Neutrophil (primary cell): ENCODE results near the gene UBAC2.
"Not testable (repeated sequence)": the region's sequence is repeated elsewhere in the genome, so short reads cannot be mapped to it uniquely, and the experiment has no call there.

Experiments used
- H3K27ac ChIP-seq: fragments of 200-600 bp; sonication (generic); 2 replicates; pipeline ENCODE4 v1.5.1; 2016; ENCODE audit warnings: mild to moderate bottlenecking, moderate library complexity
- H3K27me3 ChIP-seq: fragments of 200-600 bp; sonication (generic); 2 replicates; pipeline ENCODE4 v1.6.0; 2016; ENCODE audit warnings: mild to moderate bottlenecking
- H3K36me3 ChIP-seq: fragments of 200-600 bp; sonication (generic); 2 replicates; pipeline ENCODE4 v1.5.1; 2017
- H3K4me1 ChIP-seq, 2 experiments: fragments of 200-600 bp in 1 of 2; sonication (generic) in 1 of 2; 1 replicate in 1 of 2; 2 replicates in 1 of 2; pipeline versions ENCODE4 v1.5.1 to v1.6.1; 2013 to 2016; ENCODE audit warnings: low read depth in 1 of 2, low read length in 1 of 2, mild to moderate bottlenecking in 1 of 2, moderate library complexity in 1 of 2; ENCODE audit not compliant: control insufficient read depth in 1 of 2, insufficient read depth in 1 of 2
- H3K4me3 ChIP-seq, 2 experiments: fragments of 200-600 bp in 1 of 2; sonication (generic) in 1 of 2; 1 replicate in 1 of 2; 2 replicates in 1 of 2; pipeline ENCODE4 v1.5.1; 2013 to 2016; ENCODE audit warnings: low read depth in 1 of 2, low read length in 1 of 2, mild to moderate bottlenecking in 1 of 2, moderate library complexity in 1 of 2
- H3K9me3 ChIP-seq: fragments of 200-600 bp; sonication (generic); 2 replicates; pipeline ENCODE4 v1.5.1; 2016
- CTCF ChIP-seq: fragments of 200-600 bp; sonication (generic); IDR thresholded peaks from 2 replicates; pipeline ENCODE4 v1.5.1; 2016; ENCODE audit warnings: antibody characterized with exemption

The UBAC2 gene

GRCh38 chr13:99390601-99391000 lies 189.9 kb downstream of the UBAC2 start:
- no peaks in the 10 kb centered on the region for H3K9me3 ChIP-seq

GRCh38 chr13:99391781-99392469 lies 191.3 kb downstream of the UBAC2 start:
- no peaks in the 10 kb centered on the region for H3K9me3 ChIP-seq
- no peaks in the 10 kb centered on the region for H3K27me3 ChIP-seq
- peaks cover 5% of the 10 kb centered on the region for H3K36me3 ChIP-seq
- no peak overlapping the region for H3K4me3 ChIP-seq
- no peak for TF ChIP-seq CTCF
- no peak overlapping the region for H3K27ac ChIP-seq
- H3K4me1 ChIP-seq = no peaks in the 10 kb centered on the region

More at GRCh38 chr13:99390601-99391000, 189.9 kb downstream of the UBAC2 start:
- Histone ChIP-seq H3K4me3 (no peak overlapping the region), H3K4me1 (no peaks in the 10 kb centered on the region), H3K27ac (no peak overlapping the region), H3K36me3 (peaks cover 16% of the 10 kb centered on the region), H3K27me3 (no peaks in the 10 kb centered on the region)
- TF ChIP-seq CTCF = no peak

- H3K27ac ChIP-seq = no peak overlapping the region
- H3K4me3 ChIP-seq = no peak overlapping the region
- H3K27me3 ChIP-seq = no peaks in the 10 kb centered on the region
- no peaks in the 10 kb centered on the region for H3K4me1 ChIP-seq
- no peak for TF ChIP-seq CTCF
- no peaks in the 10 kb centered on the region for H3K9me3 ChIP-seq
- H3K36me3 ChIP-seq = no peaks in the 10 kb centered on the region
Measured at GRCh38 chr13:99392470-99393135, 191.9 kb downstream of the UBAC2 start.

- not testable (repeated sequence) for H3K9me3 ChIP-seq, H3K4me1 ChIP-seq, H3K4me3 ChIP-seq, H3K27me3 ChIP-seq, H3K27ac ChIP-seq, H3K36me3 ChIP-seq
Measured at GRCh38 chr13:99393391-99393790, 192.7 kb downstream of the UBAC2 start.

- H3K4me1 ChIP-seq = no peaks in the 10 kb centered on the region
- no peak overlapping the region for H3K4me3 ChIP-seq
- no peaks in the 10 kb centered on the region for H3K9me3 ChIP-seq
- H3K36me3 ChIP-seq = no peaks in the 10 kb centered on the region
- H3K27ac ChIP-seq = no peak overlapping the region
- no peak for TF ChIP-seq CTCF
- no peaks in the 10 kb centered on the region for H3K27me3 ChIP-seq
Measured at GRCh38 chr13:99393791-99394735, 193.4 kb downstream of the UBAC2 start.
